ENCODE measurements around the gene DNAH9. TPM values are rescaled to one million over a fixed set of nuclear protein-coding genes. Genes with fewer than 3 reads are reported as not detected.

Gene DNAH9
- total and polyA plus RNA-seq, 2 of the 8 experiments (the other 6 are each of a cell fraction or from before 2014, with no cell fraction given) = 0.21 to 0.86 TPM

- no peak overlapping the region for H2BK120ac ChIP-seq (replicated peaks; ENCODE audit: low read depth, low read length)
- H3K14ac ChIP-seq (ENCODE audit: insufficient read length) = no peak overlapping the region
- H4K8ac ChIP-seq (ENCODE audit: extremely low read depth, insufficient read depth, low read length) = no peak overlapping the region
- H4K5ac ChIP-seq (ENCODE audit: insufficient read length, low read depth, low read length) = no peak overlapping the region
- peaks cover 12 to 15% of the 10 kb centered on the region in 2 experiments for H3K9me3 ChIP-seq (ENCODE audit: insufficient read depth in 2 of 2, low read depth in 1 of 2, low read length in 1 of 2)
- FAIRE-seq (no peak), DNase-seq (ENCODE audit: low read depth in 1 of 2, low spot score in 2 of 2) (no peak)
- H2BK15ac ChIP-seq (ENCODE audit: low read length) = no peak overlapping the region
- no peak overlapping the region for H2AFZ ChIP-seq (ENCODE audit: low read length)
- no peaks in the 10 kb centered on the region for H3K79me1 ChIP-seq (ENCODE audit: low read depth, low read length)
- H3K4me2 ChIP-seq (ENCODE audit: insufficient read depth in 1 of 2, low read depth in 2 of 2, low read length in 2 of 2) = no peak overlapping the region
- H2AK5ac ChIP-seq (ENCODE audit: low read depth, low read length) = no peak overlapping the region
- H4K91ac ChIP-seq (replicated peaks; ENCODE audit: insufficient read length, low read length) = no peak overlapping the region
- H3K4me3 ChIP-seq (ENCODE audit: extremely low read depth in 1 of 4, insufficient read depth in 2 of 4, low read depth in 3 of 4, low read length in 4 of 4) = no peak overlapping the region
- ChIA-PET CTCF (ENCODE audit: partially characterized antibody) (interaction anchor here (1.6 kb wide), 1 partner anchor 31 kb away, joined by 5 read pairs; no protein-coding TSS in a partner anchor), POLR2A (ENCODE audit: partially characterized antibody) (interaction anchor here (1.4 kb wide), 1 partner anchor 42 kb away, joined by 3 read pairs; the partner anchor contains the start of gene ZNF18)
- H3K36me3 ChIP-seq (ENCODE audit: control insufficient read depth in 2 of 4, insufficient read depth in 4 of 4, low read length in 3 of 4) = no peaks in the 10 kb centered on the region; a peak in 1 of 8 replicates
- H3K4me1 ChIP-seq (replicated peaks in 1 of 4; ENCODE audit: control insufficient read depth in 3 of 4, insufficient read depth in 4 of 4, low read length in 3 of 4) = no peaks in the 10 kb centered on the region
- no peak overlapping the region for H2BK12ac ChIP-seq (ENCODE audit: low read depth, low read length)
- no peak overlapping the region for H3K56ac ChIP-seq (replicated peaks; ENCODE audit: insufficient read length, low read depth, low read length)
- H3K27ac ChIP-seq (ENCODE audit: low read depth, low read length) = no peak overlapping the region
- no peaks in the 10 kb centered on the region for H3K27me3 ChIP-seq (replicated peaks in 1 of 4; ENCODE audit: control insufficient read depth in 3 of 4, extremely low read depth in 1 of 4, insufficient read depth in 3 of 4, low read length in 3 of 4)
- H3K23ac ChIP-seq (ENCODE audit: insufficient read length) = no peak overlapping the region
- no peak overlapping the region for H3K9ac ChIP-seq (replicated peaks in 1 of 4; ENCODE audit: extremely low read depth in 1 of 4, low read depth in 3 of 4, low read length in 3 of 4)
- H3K79me2 ChIP-seq (ENCODE audit: control insufficient read depth in 1 of 2, insufficient read depth in 2 of 2, low read length in 2 of 2) = no peaks in the 10 kb centered on the region
- H3K18ac ChIP-seq (ENCODE audit: extremely low read depth, low read length) = no peak overlapping the region
- H3K23me2 ChIP-seq (ENCODE audit: low read depth, low read length) = no peaks in the 10 kb centered on the region
- H2BK20ac ChIP-seq (ENCODE audit: low read length) = no peak overlapping the region
- no peak overlapping the region for H3K4ac ChIP-seq (replicated peaks; ENCODE audit: insufficient read length, low read depth, low read length)
- no peak overlapping the region for H2BK5ac ChIP-seq (ENCODE audit: low read depth, low read length)
- H4K20me1 ChIP-seq (replicated peaks in 1 of 2; ENCODE audit: control insufficient read depth in 1 of 2, insufficient read depth in 2 of 2, low read length in 2 of 2) = no peaks in the 10 kb centered on the region
- no peak for TF ChIP-seq EGR1 (IDR thresholded peaks at IDR 0.05; ENCODE audit: borderline replicate concordance, low read depth, low read length)
- TF ChIP-seq ATF2 (IDR thresholded peaks at IDR 0.05; ENCODE audit: low read length) = no peak
- no peak for TF ChIP-seq YY1 (IDR thresholded peaks at IDR 0.05; ENCODE audit: low read depth, low read length)
- no peak for TF ChIP-seq SIX5 (IDR thresholded peaks at IDR 0.05; ENCODE audit: low read depth, low read length)
- TF ChIP-seq SIN3A (conservative IDR thresholded peaks at IDR 0.05 in 1 of 2, IDR thresholded peaks at IDR 0.05 in 1 of 2; ENCODE audit: low read depth in 1 of 2, low read length in 2 of 2) = no peak
- TF ChIP-seq NRF1 (IDR thresholded peaks at IDR 0.05; ENCODE audit: low read depth, low read length) = no peak
- no peak for TF ChIP-seq TBP (IDR thresholded peaks at IDR 0.05; ENCODE audit: low read depth, low read length)
- TF ChIP-seq CHD1 (IDR thresholded peaks at IDR 0.05; ENCODE audit: low read depth, low read length) = no peak
- no peak for TF ChIP-seq SAP30 (IDR thresholded peaks at IDR 0.05; ENCODE audit: insufficient read depth, insufficient replicate concordance, low read length)
- no peak for TF ChIP-seq KDM4A (IDR thresholded peaks at IDR 0.05; ENCODE audit: low read depth, low read length, severe bottlenecking)
- no peak for TF ChIP-seq SP4 (IDR thresholded peaks at IDR 0.05; ENCODE audit: low read length)
- TF ChIP-seq GTF2F1 (IDR thresholded peaks at IDR 0.05; ENCODE audit: borderline replicate concordance, low read depth, low read length) = no peak
- no peak for TF ChIP-seq RFX5 (IDR thresholded peaks at IDR 0.05; ENCODE audit: borderline replicate concordance, low read depth, low read length)
Observed at GRCh38 chr17:11954936-11955335, 356.7 kb downstream of the DNAH9 start.

Data from H1 (cell line).